AG20443 (cell line): Measurements from ENCODE around the gene CRYZ.

Experiments used
- DNase-seq: peaks from one replicate; pipeline ENCODE4 v3.0.0; 2012; ENCODE audit warnings: low spot score, mixed read lengths

The CRYZ gene

GRCh38 chr1:74729741-74730478, 2.9 kb downstream of the CRYZ start:
- peak; percentile 45 for DNase-seq

- DNase-seq, result no peak
Observed at GRCh38 chr1:74728736-74729135, 4.1 kb downstream of the CRYZ start.

- DNase-seq, result no peak
Observed at GRCh38 chr1:74726063-74726462, 6.8 kb downstream of the CRYZ start.

- no peak for DNase-seq
Observed at GRCh38 chr1:74717626-74718025, 15.2 kb downstream of the CRYZ start.

- no peak for DNase-seq
Observed at GRCh38 chr1:74716822-74717221, 16.0 kb downstream of the CRYZ start.

GRCh38 chr1:74715806-74716205, 17.0 kb downstream of the CRYZ start:
- no peak for DNase-seq

GRCh38 chr1:74715236-74715502, 17.7 kb downstream of the CRYZ start:
- DNase-seq, result no peak

- no peak for DNase-seq
Observed at GRCh38 chr1:74714429-74715235, 18.2 kb downstream of the CRYZ start.

GRCh38 chr1:74713849-74714248, 19.0 kb downstream of the CRYZ start:
- no peak for DNase-seq

- DNase-seq, result no peak
Observed at GRCh38 chr1:74712881-74713280, 20.0 kb downstream of the CRYZ start.

GRCh38 chr1:74703386-74704182, 29.3 kb downstream of the CRYZ start:
- DNase-seq, result no peak

- DNase-seq, result no peak
Observed at GRCh38 chr1:74699331-74699730, 33.5 kb downstream of the CRYZ start.

- no peak for DNase-seq
Observed at GRCh38 chr1:74697832-74698231, 35.0 kb downstream of the CRYZ start.

- DNase-seq, result no peak
Observed at GRCh38 chr1:74693473-74693872, 39.4 kb downstream of the CRYZ start.

- no peak for DNase-seq
Observed at GRCh38 chr1:74690909-74691308, 41.9 kb downstream of the CRYZ start.

- no peak for DNase-seq
Observed at GRCh38 chr1:74690364-74690696, 42.5 kb downstream of the CRYZ start.

GRCh38 chr1:74689621-74690363, 43.1 kb downstream of the CRYZ start:
- DNase-seq, result peak; percentile 37

GRCh38 chr1:74686928-74687327, 45.9 kb downstream of the CRYZ start:
- DNase-seq, result no peak

GRCh38 chr1:74684301-74684700, 48.5 kb downstream of the CRYZ start:
- no peak for DNase-seq

- DNase-seq, result no peak
Observed at GRCh38 chr1:74683656-74684055, 49.2 kb downstream of the CRYZ start.

- no peak for DNase-seq
Observed at GRCh38 chr1:74681851-74682250, 51.0 kb downstream of the CRYZ start.

- no peak for DNase-seq
Observed at GRCh38 chr1:74681449-74681848, 51.4 kb downstream of the CRYZ start.
